GM18498 (cell line): ENCODE measurements around the gene NSFL1C.
"Not testable (repeated sequence)": the region's sequence is repeated elsewhere in the genome, so short reads cannot be mapped to it uniquely, and the experiment has no call there.

Experiments
- ATAC-seq: cut with Tn5 transposase; IDR thresholded peaks from one replicate; pipeline ENCODE4 v1.9.1; 2021; ENCODE audit warnings: mild to moderate bottlenecking, moderate library complexity; ENCODE audit not compliant: unreplicated experiment

The NSFL1C gene

DNA sequence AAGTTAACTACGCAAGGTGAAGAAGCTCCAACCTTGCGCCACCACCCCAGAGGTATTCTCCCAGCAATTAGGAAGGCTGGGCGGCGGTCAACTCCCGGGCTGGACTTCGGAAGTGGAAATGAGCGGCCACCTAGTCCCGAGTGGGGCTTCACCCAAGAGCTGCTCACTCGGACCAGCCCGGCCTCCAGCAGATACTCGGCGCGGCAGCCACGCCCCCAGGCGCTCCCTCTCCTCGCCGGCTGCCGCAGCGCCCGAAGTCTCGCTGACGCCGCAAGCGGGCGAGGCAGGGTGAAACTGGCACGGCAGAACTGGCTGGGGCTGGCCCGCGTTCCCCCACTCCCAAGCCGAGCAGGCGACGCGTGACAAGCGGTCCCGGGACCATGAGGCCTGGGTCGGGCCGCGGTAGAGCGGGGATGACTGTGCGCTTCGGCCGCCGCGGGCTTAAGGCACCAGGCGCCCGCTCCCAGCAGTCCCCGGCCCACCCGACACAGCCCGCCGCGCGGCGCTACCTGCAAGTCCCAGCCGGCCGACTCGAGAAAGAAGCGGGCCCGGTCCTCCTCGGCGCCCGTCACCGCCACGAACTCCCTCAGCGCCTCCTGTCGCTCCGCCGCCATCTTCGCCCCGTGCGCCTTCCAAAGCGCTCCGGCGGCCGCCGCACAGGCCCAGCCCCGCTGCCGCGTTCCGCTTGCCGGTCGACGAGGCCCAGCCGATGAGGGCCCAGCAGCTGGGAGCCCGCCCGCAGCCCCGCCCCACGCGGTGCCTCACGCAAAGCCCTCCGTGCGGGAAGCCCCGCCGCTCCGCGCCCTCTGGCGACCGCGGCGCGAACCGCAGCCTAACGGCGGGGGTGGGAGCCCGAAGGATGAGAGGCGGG lies at the start of gene NSFL1C:
NSFL1C (minus strand) TSS at position 639 of the 871 bp plus-strand sequence; CDS start at position 614, 25 bp downstream.
- ATAC-seq, result peak; percentile 90

GRCh38 chr20:1513801-1514200 lies 47.2 kb upstream of the NSFL1C start:
- no peak for ATAC-seq

DNA sequence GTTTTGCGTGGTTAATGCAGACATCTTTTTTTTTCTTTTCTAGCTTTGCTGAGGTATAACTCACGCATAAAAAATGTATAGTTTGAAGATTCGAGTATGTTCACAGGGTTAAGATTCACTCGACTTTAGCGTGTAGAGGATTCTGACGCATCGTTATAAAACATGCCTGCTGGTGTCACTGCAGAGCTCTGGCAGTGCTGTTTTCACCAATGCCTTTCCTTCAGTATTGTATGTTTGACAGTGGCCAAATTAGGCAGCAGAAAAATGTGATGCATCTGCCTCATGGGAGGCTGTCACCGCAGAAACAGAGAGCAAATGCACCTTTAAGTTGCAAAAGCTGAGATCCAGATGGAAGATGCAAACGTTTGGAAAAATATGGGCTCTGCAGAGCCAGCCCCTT lies 42.6 kb upstream of the NSFL1C start:
- ATAC-seq, result no peak

GRCh38 chr20:1508574-1508973 lies 41.9 kb upstream of the NSFL1C start:
- ATAC-seq, result no peak

DNA sequence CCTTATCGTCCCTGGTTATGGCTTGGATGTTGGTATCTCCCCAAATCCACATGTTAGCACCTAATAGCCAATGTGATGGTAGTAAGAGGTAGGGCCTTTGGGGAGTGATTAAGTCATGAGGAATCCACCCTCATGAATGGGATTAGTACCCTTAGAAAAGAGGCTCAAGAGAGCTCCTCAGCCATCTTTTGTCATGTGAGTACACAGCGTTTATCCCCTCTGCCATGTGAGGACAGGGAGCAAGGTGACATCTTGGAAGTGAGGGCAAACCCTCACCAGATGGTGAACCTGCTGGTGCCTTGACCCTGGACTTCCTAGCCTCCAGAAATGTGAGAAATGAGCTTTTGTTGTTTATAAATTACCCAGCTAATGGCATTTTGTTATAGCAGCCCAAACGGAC lies 40.6 kb upstream of the NSFL1C start:
- ATAC-seq, result no peak

- ATAC-seq, result no peak
These were observed 39.2 kb upstream of the NSFL1C start for GRCh38 chr20:1505871-1506270.

DNA sequence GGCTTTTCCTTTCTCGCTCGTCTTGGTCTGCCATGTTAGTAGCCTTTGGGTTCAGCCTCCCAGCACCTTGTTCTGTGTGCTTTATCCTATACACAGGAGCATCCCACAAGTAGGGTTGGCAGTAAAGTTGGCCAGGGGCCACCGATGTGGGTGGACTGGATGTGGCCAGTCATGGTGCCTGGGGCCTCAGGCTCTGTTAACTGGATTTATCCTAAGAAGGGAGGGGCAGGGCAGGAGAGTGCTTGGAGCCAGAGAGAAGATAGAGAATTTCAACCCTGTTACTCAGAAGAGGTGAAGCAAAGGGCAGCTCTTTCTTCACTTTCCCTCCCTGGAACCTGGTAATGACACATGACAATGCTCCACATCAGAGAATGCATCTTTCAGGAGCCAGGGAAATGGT lies 38.7 kb upstream of the NSFL1C start:
- ATAC-seq, result no peak

DNA sequence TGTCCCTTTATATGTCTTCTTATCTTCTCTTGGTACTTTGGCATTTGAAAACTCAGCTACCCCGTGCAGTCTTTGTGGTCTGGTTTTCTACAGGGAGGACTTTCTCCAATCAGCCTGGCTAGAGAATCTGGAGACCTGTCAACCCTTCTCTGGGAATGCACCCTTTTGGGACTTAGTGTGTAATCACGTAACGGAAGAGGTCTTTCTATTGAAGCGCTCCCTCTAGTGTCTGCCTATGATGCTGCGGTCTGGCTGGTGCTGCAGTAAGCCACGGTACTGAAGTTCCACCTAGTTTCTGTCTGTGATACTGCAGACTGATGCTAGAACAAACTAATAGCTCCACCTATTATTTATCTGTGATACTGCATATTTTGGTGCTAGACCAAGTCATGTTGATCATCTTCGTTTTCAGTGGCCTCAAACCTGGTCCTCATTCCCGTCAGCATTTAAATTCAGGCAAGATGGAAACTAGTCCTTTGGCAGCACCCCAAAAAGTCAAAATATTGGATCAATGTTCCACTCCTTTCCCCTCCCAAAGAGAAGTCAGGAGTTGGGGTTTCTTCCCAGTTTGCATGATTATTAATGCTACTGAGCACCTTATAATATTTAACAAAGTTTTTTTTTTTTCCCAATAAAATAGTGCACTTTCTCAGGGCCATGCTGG lies 37.0 kb upstream of the NSFL1C start:
- ATAC-seq, result peak; percentile 95

DNA sequence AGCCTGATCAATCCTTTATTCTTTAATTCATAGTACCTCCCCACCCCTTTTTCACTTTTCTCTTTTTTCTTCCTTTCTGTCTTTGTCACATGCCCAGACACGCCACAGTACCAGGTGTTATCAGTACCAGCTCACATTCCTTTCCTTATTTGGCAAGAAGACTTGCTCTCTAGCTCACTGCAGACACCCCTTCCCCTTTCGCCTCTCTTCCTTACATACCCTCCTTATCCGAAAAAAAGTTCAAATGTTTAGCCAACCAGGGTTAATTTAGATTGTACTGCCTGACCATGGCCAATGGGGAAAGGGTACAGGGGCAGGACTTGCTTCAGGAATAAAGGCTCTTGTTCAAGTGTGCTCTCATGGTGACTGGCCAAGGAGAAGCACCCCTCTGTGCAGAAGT lies 33.8 kb upstream of the NSFL1C start:
- ATAC-seq, result no peak

GRCh38 chr20:1499528-1500420 lies 33.1 kb upstream of the NSFL1C start:
- ATAC-seq, result no peak

GRCh38 chr20:1497371-1497770 lies 30.7 kb upstream of the NSFL1C start:
- ATAC-seq, result not testable (repeated sequence)

DNA sequence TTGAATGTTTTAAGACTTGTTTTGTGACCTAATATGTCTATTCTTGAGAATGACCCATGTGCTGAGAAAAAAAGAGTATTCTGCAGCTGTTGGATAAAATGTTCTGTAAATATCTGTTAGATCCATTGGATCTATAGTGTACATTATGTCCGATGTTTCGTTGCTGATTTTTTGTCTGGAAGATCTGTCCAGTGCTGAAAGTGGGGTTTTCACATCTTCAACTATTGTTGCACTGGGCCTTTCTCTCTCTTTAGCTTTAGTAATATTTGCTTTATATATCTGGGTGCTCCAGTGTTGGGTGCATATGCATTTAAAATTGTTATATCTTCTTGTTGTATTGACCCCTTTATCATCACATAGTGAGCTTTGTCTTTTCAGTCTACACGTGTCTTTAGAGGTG lies 30.3 kb upstream of the NSFL1C start:
- ATAC-seq, result no peak

GRCh38 chr20:1494436-1494835 lies 27.8 kb upstream of the NSFL1C start:
- no peak for ATAC-seq

DNA sequence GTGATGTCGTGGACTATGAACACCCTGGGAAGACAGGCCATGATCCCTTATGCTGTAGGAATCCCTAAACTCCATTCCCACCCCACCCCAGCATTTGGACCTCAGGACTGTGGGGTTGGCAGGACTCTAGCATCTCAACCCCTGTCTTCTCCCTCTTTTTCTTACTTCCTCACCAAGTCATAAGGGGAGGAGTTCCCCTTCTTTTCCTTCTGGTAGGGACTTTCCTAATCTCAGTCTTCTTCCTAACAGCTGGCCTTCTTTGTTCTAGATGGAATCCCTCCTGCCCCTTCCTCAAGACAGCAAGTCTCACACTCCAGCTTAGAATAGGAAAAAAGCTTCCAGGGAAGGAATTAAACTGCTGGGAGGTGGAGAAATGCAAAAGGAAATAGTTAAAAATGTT lies 26.9 kb upstream of the NSFL1C start:
- no peak for ATAC-seq

GRCh38 chr20:1491860-1492642 lies 25.4 kb upstream of the NSFL1C start:
- ATAC-seq, result no peak

- ATAC-seq, result no peak
These were observed 24.7 kb upstream of the NSFL1C start, which contains the start of gene SIRPB2 for GRCh38 chr20:1491281-1491840. TSS of gene SIRPB2 (minus strand) at chr20:1491420. CDS start at chr20:1491359, 61 bp downstream.

DNA sequence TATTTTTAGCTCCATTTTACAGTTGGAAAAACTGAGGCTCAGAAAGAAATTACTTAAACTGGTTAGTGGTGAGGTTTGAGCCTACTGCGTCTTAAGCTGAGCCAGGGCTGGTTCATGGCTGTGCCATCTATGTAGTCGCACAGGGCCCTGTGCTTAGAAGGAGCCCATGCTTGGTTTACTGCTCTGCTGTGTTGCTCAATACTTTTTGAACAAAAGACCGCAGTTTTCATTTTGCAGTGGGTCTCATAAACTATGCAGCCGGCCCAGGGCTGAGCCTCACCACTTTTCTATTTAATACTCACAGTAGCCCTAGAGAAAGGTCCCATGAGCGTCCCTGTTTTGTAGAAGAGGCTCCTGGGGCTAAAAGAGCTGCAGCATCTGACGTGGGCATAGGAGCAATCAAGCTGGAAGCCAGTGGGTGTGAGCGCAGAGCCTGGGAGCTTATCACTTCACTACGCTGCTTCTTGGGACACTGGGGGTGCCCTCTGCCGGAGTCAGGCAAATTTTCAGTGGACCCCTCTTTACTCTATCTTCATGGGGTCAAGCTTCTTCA lies 24.1 kb upstream of the NSFL1C start:
- ATAC-seq, result no peak

- no peak for ATAC-seq
These were observed 23.3 kb upstream of the NSFL1C start for GRCh38 chr20:1489764-1490436.

DNA sequence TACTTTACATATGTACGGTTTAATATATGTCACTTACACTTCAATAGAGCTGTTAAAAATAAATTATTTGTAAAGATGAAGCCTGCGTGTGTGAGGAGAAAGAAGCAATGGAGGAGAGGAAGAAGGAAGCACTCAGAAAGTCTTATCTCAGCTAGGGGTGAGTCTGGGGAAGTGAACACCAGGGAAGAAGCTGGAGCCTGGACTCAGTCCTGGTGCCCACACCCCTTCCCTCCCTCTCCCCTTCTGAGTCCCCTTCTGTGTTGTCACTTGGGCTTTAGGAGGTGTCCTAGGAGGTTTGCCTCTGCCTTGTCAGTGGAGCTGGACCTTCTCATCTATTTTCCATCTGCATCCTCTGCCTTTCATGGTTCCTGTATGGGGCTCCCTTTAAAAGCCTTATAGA lies 22.7 kb upstream of the NSFL1C start:
- no peak for ATAC-seq
